ENCODE measurements around the gene GALNT12.

DNA sequence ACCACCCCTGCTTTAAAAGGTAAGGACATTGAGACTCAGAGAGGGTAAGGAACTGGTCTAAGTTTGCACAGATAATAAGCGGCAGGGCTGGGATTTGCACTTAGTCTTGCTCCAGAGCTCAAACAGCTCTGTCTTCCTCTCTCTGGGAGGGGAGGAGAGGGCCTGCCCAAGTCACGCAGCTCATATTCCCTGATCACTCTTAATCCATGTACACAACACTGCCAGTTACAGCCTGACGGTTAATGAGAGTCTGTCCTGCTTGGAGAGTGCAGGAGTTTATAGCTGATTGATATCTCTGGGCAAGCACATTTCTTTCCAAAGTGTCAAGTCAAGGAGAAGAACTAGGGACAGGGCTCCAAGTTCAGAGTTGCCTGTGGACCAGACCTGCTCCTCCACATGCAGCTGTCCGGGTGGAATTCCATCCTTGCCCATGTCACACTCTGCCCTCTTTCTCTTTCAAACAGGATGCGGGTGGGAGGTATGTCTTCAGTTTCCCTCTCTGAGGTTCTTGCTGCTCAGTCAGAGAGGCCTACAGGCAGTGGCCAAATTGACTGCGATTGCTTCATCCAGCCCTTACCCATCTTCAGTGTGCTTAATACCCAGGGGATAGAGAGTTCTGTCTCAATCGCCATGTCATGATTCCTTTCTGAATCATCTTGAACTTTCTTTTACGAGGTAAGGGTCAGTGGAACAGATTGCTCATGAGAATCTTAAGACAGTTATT lies 54.5 kb downstream of the GALNT12 start:
- TF ChIP-seq, protein P1, sequence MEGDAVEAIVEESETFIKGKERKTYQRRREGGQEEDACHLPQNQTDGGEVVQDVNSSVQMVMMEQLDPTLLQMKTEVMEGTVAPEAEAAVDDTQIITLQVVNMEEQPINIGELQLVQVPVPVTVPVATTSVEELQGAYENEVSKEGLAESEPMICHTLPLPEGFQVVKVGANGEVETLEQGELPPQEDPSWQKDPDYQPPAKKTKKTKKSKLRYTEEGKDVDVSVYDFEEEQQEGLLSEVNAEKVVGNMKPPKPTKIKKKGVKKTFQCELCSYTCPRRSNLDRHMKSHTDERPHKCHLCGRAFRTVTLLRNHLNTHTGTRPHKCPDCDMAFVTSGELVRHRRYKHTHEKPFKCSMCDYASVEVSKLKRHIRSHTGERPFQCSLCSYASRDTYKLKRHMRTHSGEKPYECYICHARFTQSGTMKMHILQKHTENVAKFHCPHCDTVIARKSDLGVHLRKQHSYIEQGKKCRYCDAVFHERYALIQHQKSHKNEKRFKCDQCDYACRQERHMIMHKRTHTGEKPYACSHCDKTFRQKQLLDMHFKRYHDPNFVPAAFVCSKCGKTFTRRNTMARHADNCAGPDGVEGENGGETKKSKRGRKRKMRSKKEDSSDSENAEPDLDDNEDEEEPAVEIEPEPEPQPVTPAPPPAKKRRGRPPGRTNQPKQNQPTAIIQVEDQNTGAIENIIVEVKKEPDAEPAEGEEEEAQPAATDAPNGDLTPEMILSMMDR (tag by site-specific recombination; IDR thresholded peaks at IDR 0.05), result no peak
- TF ChIP-seq ZNF629 (tag by site-specific recombination; IDR thresholded peaks at IDR 0.05), result no peak
- TF ChIP-seq WT1 (tag by site-specific recombination; IDR thresholded peaks at IDR 0.05), result no peak
- TF ChIP-seq GLIS1 (tag by site-specific recombination; IDR thresholded peaks at IDR 0.05), result no peak
- TF ChIP-seq PRDM1 (tag by site-specific recombination; IDR thresholded peaks at IDR 0.05), result no peak
- no peak for TF ChIP-seq ZBTB7A (tag by site-specific recombination; IDR thresholded peaks at IDR 0.05; ENCODE audit: low read depth)
- TF ChIP-seq ZNF202 (tag by site-specific recombination; IDR thresholded peaks at IDR 0.05; ENCODE audit: borderline replicate concordance), result no peak
- TF ChIP-seq, protein P2, sequence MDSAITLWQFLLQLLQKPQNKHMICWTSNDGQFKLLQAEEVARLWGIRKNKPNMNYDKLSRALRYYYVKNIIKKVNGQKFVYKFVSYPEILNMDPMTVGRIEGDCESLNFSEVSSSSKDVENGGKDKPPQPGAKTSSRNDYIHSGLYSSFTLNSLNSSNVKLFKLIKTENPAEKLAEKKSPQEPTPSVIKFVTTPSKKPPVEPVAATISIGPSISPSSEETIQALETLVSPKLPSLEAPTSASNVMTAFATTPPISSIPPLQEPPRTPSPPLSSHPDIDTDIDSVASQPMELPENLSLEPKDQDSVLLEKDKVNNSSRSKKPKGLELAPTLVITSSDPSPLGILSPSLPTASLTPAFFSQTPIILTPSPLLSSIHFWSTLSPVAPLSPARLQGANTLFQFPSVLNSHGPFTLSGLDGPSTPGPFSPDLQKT (IDR thresholded peaks at IDR 0.05; ENCODE audit: borderline replicate concordance, low read depth, low read length), result no peak

All from HEK293 (cell line).